Endometrium (tissue), 2 donors: ENCODE measurements around the gene ABCC3.

Experiments used
- FAIRE-seq: peaks from 2 replicates; lab custom pipeline; 2012; peaks lifted over from hg19 to GRCh38; lab: Jason Lieb, UNC
- donor health status: control.
- donor health status: control.

Gene ABCC3

GRCh38 chr17:50627782-50628601 lies 6.7 kb upstream of the ABCC3 start:
- FAIRE-seq: no peak

- FAIRE-seq: no peak
Observed at GRCh38 chr17:50629902-50630301, 4.8 kb upstream of the ABCC3 start.

- FAIRE-seq: no peak
Observed at GRCh38 chr17:50630524-50631194, 4.0 kb upstream of the ABCC3 start.

DNA sequence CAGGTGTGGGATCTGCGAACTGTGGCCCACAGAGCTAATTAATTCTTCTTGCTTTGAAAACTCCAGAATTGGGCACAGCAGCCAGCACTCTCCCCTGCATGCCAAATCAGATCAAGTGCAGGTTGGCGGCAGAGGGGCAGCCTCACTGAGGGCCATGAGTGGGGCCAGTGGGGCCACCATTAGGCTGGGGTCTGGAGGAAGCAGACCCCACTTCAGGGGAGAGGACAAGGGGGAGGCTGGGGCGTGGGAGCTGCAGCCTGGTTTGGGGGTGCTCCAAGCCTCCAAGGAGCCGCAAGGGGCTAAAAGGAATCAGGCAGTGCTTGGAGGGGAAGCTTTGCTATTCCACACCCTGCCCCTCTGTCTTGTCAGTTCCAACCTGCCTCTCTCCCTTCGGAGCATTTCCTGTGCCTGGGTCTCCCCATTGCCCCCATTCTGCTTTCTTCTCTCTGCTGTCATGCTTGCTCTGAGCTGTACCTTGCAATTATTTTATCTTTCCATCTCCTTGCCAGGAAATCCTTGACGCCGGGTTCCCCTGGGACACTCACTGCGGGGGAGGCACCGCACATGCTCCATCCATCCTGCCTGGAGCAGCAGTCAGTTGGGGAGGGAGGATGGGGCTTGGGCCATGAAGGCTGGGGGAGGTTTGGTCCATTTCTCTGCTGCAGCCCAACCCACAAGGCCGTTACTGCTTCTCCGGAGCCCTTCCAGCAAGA lies 3.3 kb upstream of the ABCC3 start:
- FAIRE-seq: no peak

GRCh38 chr17:50631908-50632571 lies 2.6 kb upstream of the ABCC3 start:
- no peak for FAIRE-seq

GRCh38 chr17:50632637-50633036 lies 2.0 kb upstream of the ABCC3 start:
- FAIRE-seq: no peak

GRCh38 chr17:50633683-50634082 lies 998 bp upstream of the ABCC3 start:
- FAIRE-seq: no peak

GRCh38 chr17:50634915-50635731 lies 442 bp downstream of the ABCC3 start:
- no peak for FAIRE-seq

- FAIRE-seq: no peak
Observed at GRCh38 chr17:50635732-50635981, 976 bp downstream of the ABCC3 start.

DNA sequence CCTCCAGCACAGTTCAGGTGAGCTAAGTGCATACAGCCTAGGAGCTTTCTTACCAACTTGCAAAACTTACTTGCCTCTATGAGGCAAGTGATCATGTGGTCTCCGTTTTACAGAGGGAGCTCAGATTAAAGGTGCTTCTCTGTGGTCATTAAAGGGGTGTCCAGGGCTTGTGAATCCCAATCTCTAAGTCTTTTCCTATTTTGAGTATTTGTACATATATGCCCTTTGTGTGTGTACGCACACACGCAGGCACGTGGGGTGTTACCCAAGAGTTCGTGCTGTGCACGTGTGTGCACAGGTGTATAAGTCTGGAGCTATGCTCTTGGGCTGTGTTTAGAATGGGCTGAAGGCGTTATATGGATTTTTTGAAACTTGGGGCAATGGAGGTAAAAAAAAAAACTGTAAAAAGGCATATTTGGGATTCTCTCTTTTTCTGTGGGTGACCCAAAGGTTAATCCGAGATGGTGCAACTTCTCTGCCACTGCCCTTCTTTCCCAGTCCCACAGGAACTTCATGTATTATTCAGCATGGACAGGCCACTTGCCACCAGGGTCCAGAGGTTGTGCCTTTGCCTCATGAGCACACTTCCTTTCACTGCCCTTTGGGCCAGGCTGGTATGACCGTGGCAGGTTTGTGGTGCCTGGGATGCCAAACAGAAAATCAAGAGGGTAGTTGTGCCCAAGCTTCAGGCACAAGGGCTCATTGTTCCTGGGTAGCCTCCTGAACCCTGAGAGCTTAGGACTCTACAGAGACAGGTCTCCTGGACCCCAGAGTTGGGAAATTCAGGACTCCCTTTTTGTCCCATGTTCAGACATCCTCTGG lies 1.5 kb downstream of the ABCC3 start:
- no peak for FAIRE-seq

DNA sequence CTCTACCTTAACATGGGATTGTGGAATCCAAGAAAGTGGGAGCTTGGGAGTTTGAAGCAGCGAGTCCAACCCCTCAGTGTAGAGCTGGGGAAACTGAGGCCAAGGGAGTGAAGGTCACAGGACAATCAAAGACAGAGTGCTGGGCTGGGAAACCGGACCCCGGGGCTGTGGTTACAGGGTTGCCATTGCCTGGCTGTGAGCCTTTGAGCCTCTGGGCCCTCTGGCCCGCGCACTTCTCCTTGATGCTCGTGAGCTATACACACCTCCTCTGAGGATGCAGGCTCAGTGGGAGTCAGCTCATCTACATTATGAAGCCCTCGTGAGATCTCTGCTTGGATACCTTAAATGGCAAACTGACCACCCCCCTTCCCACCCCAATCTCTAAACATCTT lies 2.1 kb downstream of the ABCC3 start:
- no peak for FAIRE-seq

DNA sequence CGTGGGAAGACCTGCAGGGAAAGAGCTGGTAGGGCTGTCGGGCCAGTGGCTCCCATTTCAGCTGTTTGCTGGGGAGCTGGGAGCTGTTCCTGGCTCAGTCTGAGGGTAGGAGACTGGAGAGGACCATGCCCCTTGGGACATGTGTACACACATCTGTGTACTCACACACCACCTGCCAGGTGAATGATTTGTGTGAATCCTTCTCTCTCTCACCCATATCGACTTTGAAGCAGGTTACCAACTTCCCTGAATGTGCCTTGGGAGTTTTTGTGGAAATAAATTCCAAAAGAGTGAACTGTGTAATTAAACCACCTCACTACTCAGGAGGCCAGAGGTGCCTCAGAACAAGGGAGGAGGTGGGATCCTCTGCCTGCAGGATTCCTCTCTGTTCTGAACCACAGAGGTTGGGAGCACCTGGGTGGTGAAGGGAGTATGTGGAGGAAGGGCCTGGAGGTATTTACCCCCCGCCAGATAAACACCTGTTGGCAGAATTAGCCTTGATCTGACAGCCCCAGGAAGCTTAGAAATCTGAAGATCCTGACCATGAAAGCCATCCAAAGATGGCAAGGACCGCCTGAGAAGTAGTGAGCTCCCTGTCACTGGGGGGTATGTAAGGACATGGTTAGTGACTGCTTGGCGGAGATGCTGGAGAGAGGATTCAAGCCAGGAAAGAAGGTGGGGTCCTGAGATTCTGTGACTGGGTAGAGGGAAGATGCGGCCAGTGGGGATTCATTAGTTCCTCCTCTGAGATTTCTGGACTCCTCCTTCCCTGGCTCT lies 3.3 kb downstream of the ABCC3 start:
- no peak for FAIRE-seq

DNA sequence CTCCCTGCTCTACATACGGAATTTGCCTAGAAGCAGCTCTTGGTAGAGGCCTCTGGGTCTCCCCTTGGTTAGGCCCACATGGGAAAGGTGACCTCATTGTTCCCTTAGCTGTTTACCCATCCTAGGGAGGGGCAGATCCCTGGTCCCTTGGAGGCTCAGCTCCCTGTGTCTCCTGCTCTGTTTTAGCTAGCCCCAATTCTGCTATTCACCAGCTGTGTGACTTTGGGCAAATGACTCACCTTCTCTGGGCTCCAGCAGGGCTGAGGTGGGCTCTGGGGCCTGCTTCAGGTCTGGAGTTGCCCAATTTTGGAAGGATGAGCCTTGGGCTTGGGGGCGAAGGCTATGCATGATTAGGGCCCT lies 3.9 kb downstream of the ABCC3 start:
- FAIRE-seq: no peak

DNA sequence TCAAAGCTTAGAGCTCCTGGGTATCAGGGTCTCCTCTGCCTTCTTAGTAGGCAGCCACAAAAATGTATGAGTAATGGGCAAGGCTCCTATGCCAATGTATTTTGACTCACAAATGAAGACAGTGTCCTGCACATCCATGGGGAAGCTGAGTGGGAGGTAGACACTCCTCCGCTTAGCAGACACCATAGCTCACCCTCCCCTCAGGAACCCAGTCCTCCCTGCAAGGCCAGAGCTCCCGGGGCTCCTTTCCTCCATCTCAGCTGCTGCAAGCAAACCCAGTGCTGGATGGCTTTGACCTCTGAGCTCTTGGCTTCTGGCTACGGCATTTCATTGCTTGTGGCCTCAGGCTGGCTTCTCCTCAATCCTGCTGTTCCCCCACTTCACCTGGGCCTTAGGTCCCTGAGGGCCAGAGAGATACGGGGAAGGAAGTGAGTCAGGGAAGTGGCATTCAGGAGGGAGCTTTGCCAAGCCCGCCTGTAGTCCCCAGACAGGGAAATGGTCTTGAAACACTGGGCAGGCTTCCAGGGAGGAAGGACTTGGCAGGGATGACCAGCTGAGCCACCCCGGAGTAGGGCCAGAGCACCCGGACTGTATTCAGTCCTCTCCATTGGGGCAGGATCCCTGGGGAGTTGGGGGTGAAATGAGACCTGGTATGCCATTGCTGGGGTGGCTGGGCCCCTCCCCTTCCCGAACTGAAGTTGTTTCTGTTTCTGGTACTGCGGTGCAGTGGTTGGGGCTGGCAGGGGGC lies 4.5 kb downstream of the ABCC3 start:
- no peak for FAIRE-seq

DNA sequence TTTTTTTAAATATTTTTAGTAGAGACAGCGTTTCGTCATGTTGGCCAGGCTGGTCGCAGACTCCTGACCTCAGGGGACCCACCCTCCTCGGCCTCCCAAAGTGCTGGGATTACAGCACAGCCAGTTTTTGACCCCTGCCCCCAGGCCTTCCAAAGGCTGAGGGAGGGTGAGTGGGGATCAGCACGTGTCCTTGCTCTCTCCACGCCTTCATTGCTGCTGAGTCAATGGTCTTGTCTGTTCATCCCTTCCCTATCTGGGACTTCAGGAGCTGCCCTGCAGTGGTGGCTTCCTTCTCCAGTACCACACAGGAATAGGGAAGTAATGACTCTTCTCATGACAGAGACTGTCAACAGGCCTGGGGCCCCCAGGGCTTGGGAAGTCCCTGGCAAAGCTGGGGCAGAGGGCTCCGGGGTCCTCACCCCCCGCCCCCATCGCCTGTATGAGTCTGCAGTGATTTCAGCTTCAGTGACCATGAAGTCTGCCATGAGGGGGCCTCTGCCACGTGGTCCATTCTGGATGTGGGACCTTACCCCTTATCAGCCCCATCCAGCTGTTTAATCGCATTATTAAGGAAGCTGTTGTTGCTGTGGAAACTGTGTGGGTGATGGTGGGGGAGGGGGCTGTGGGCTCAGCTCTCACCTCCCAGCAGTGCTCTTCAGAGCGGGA lies 6.1 kb downstream of the ABCC3 start:
- FAIRE-seq: no peak

- FAIRE-seq: no peak
Observed at GRCh38 chr17:50641357-50641756, 6.7 kb downstream of the ABCC3 start.

DNA sequence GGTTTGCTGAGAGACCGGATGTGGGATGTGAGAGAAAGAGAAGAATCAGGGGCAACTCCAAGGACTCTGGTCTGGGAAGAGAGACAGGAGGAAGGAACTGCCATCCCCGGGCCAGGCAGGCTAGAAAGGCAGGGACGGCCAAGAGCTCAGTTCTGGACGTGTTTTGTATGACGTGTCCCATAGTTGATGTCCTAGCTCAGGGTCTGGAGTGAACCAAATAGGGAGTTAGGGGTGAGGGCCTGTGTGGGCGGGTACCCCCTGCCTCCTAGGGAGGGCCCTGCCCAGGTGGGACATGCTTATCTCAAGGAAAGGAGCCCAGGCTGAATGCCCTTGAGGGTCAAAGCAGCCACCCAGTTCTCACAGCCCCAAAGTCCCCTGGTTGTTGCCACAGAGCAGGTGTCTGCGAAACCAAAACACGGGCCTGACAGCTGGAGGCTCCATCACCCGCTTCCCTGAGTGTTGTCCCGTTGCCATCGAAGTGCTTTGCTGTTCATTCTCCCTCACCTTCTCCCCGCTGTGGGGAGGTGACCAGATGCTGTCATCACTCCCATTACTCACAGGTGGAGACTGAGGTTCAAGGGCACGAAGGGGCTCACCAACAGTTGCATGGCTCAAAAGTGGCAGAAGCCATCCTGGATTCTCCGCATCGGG lies 7.5 kb downstream of the ABCC3 start:
- no peak for FAIRE-seq
